Liver (tissue), 9 donors: Measurements from ENCODE around the gene DDX42. TPM values are rescaled to one million over a fixed set of nuclear protein-coding genes. Genes with fewer than 3 reads are reported as not detected.

ENCODE experiments used
- DNase-seq: peaks from one replicate; pipeline ENCODE4 v3.0.0-alpha.2; 2017; ENCODE audit warnings: low spot score
- H3K27ac ChIP-seq, 2 donors: one replicate each; pipeline ENCODE4 v1.7.0; 2013; ENCODE audit warnings: inconsistent platforms in 2 of 2, low read length in 2 of 2, control low read depth in 1 of 2, low read depth in 1 of 2, mild to moderate bottlenecking in 1 of 2
- H3K27me3 ChIP-seq, 4 donors: one replicate each; pipeline versions ENCODE4 v1.6.1 to v1.7.0; 2013; ENCODE audit warnings: low read length in 3 of 4, inconsistent platforms in 1 of 4, mild to moderate bottlenecking in 1 of 4, moderate library complexity in 1 of 4; ENCODE audit not compliant: control insufficient read depth in 4 of 4, insufficient read depth in 4 of 4
- H3K36me3 ChIP-seq, 4 donors: one replicate each; pipeline versions ENCODE4 v1.6.1 to v1.7.0; 2013; ENCODE audit warnings: low read length in 3 of 4, mild to moderate bottlenecking in 3 of 4, low read depth in 1 of 4, moderate library complexity in 1 of 4; ENCODE audit not compliant: control insufficient read depth in 4 of 4, insufficient read depth in 3 of 4
- H3K4me1 ChIP-seq, 4 donors: one replicate each; pipeline versions ENCODE4 v1.6.1 to v1.7.0; 2013; ENCODE audit warnings: low read length in 3 of 4, mild to moderate bottlenecking in 3 of 4, moderate library complexity in 1 of 4; ENCODE audit not compliant: control insufficient read depth in 4 of 4, insufficient read depth in 4 of 4
- H3K4me3 ChIP-seq, 3 donors: one replicate each; pipeline versions ENCODE4 v1.6.1 to v1.7.0; 2013; ENCODE audit warnings: low read length in 3 of 3, control low read depth in 1 of 3, low read depth in 1 of 3, mild to moderate bottlenecking in 1 of 3
- H3K9ac ChIP-seq, 2 donors: one replicate each; pipeline ENCODE4 v1.7.0; 2013; ENCODE audit warnings: low read length in 2 of 2, mild to moderate bottlenecking in 2 of 2, moderate library complexity in 2 of 2, control low read depth in 1 of 2, low read depth in 1 of 2
- H3K9me3 ChIP-seq, 4 donors: one replicate each; pipeline versions ENCODE4 v1.6.1 to v1.7.0; 2013; ENCODE audit warnings: low read length in 3 of 4; ENCODE audit not compliant: control insufficient read depth in 4 of 4
- ATF3 ChIP-seq: IDR thresholded peaks from 2 replicates; pipeline ENCODE4 v1.6.1; 2016; ENCODE audit warnings: antibody characterized with exemption
- EGR1 ChIP-seq, 2 donors: IDR thresholded peaks; 2 replicates each; pipeline ENCODE4 v1.6.1; 2016 to 2018; ENCODE audit warnings: antibody characterized with exemption in 2 of 2, low read depth in 2 of 2
- FOXA2 ChIP-seq: IDR thresholded peaks from 2 replicates; pipeline ENCODE4 v1.6.1; 2016; ENCODE audit warnings: antibody characterized with exemption
- GABPA ChIP-seq, 2 donors: IDR thresholded peaks in 1 of 2; conservative IDR thresholded peaks in 1 of 2; 2 replicates each; pipeline ENCODE4 v1.6.1; 2016; ENCODE audit warnings: antibody characterized with exemption in 2 of 2, mild to moderate bottlenecking in 1 of 2, moderate library complexity in 1 of 2
- HNF4A ChIP-seq, 2 donors: conservative IDR thresholded peaks; 2 replicates each; pipeline ENCODE4 v1.6.1; 2016; ENCODE audit warnings: antibody characterized with exemption in 2 of 2, mild to moderate bottlenecking in 2 of 2
- HNF4G ChIP-seq: IDR thresholded peaks from 2 replicates; pipeline ENCODE4 v1.6.1; 2016; ENCODE audit warnings: antibody characterized with exemption
- JUND ChIP-seq, 2 donors: IDR thresholded peaks; 2 replicates each; pipeline ENCODE4 v1.6.1; 2016; ENCODE audit warnings: antibody characterized with exemption in 2 of 2
- NR2F2 ChIP-seq: IDR thresholded peaks from 2 replicates; pipeline ENCODE4 v1.6.1; 2016; ENCODE audit warnings: antibody characterized with exemption
- RAD21 ChIP-seq, 2 donors: IDR thresholded peaks; 2 replicates each; pipeline ENCODE4 v1.6.1; 2016; ENCODE audit warnings: antibody characterized with exemption in 2 of 2, mild to moderate bottlenecking in 2 of 2
- RXRA ChIP-seq, 2 donors: IDR thresholded peaks; 2 replicates each; pipeline ENCODE4 v1.6.1; 2017 to 2018; ENCODE audit warnings: antibody characterized with exemption in 2 of 2, mild to moderate bottlenecking in 1 of 2
- ZBTB33 ChIP-seq: IDR thresholded peaks from 2 replicates; pipeline ENCODE4 v1.6.1; 2016; ENCODE audit warnings: antibody characterized with exemption
- WGBS: extraction: QIAGEN DNeasy Blood & Tissue Kit; methylation state at CpG from one replicate; pipeline ENCODE4 v1.1.7; 2013; 5-methylcytosine and 5-hydroxymethylcytosine counted together
- polyA plus RNA-seq, 2 donors: library from polyadenylated mRNA; stranded (reverse) in 1 of 2; unstranded in 1 of 2; fragments of 200-250 nt in 1 of 2; fragments of >200 nt in 1 of 2; fragmentation: Nextera tagmentation in 1 of 2; extraction: Ambion mirVana in 1 of 2; gene quantifications; one replicate each; pipeline versions ENCODE4 v1.2.1 to v1.2.3, GENCODE V29; 2013 to 2015
- total RNA-seq, 2 donors: library from RNA; depleted of rRNA; stranded (reverse); fragments of >200 nt; gene quantifications; one replicate each; pipeline ENCODE4 v1.2.3, GENCODE V29; 2014
- TF ChIP-seq, protein P1 (sequence below): IDR thresholded peaks from 2 replicates; pipeline ENCODE4 v1.6.1; 2016; ENCODE audit warnings: antibody characterized with exemption
- TF ChIP-seq, protein P2 (sequence below): fragments of 150-350 bp; IDR thresholded peaks from 2 replicates; pipeline ENCODE4 v1.5.1; 2017; ENCODE audit warnings: improper control_type of control experiment, low read depth, low read length; ENCODE audit not compliant: missing input control
- TF ChIP-seq, protein P3 (sequence below): IDR thresholded peaks from 2 replicates; pipeline ENCODE4 v1.6.1; 2016; ENCODE audit warnings: antibody characterized with exemption, mild to moderate bottlenecking
- donor health status: healthy.
- donor health status: healthy.
- donor health status: healthy.
- donor health status: healthy.
- donor health status: healthy.

DDX42 gene
- total and polyA plus RNA-seq, 4 donors: 15.0 to 64.2 (median 29.9) TPM

DNA sequence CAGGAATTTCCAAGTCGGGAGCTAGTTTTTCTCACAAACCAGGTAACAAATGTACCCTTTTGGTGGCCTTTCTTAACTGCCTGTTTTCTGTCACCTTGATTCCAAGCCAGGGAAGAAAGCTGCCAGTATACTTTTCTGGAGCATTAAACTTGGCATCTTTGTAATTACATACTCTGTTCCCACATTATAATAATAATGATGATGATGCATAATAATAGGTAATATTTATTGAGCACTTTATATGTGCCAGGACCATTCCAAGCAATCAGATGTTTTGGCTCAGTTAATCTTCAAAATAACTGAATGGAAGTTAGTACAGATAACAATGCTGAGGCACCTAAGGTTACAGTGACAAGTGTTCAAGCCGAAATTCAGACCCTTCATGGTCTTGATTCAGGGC lies 42.2 kb downstream of the DDX42 start:
- TF ChIP-seq, protein P1, sequence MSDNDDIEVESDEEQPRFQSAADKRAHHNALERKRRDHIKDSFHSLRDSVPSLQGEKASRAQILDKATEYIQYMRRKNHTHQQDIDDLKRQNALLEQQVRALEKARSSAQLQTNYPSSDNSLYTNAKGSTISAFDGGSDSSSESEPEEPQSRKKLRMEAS: no peak
- TF ChIP-seq ATF3 (no peak), FOXA2 (no peak), JUND (IDR thresholded peaks at IDR 0.05) (no peak), HNF4A (conservative IDR thresholded peaks at IDR 0.05) (no peak)
- TF ChIP-seq, protein P2, sequence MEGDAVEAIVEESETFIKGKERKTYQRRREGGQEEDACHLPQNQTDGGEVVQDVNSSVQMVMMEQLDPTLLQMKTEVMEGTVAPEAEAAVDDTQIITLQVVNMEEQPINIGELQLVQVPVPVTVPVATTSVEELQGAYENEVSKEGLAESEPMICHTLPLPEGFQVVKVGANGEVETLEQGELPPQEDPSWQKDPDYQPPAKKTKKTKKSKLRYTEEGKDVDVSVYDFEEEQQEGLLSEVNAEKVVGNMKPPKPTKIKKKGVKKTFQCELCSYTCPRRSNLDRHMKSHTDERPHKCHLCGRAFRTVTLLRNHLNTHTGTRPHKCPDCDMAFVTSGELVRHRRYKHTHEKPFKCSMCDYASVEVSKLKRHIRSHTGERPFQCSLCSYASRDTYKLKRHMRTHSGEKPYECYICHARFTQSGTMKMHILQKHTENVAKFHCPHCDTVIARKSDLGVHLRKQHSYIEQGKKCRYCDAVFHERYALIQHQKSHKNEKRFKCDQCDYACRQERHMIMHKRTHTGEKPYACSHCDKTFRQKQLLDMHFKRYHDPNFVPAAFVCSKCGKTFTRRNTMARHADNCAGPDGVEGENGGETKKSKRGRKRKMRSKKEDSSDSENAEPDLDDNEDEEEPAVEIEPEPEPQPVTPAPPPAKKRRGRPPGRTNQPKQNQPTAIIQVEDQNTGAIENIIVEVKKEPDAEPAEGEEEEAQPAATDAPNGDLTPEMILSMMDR: no peak
- H3K4me1 ChIP-seq: peaks cover 0 to 15% (median 13%) of the 10 kb centered on the region in 4 donors
- no peak overlapping the region for H3K4me3 ChIP-seq
- no peak overlapping the region for H3K9ac ChIP-seq
- no peak for DNase-seq
- 91% methylated on average over 2 of the region's 2 CpGs for WGBS
- H3K36me3 ChIP-seq: peaks cover 24 to 91% (median 82%) of the 10 kb centered on the region in 4 donors
- H3K9me3 ChIP-seq: no peaks in the 10 kb centered on the region
- H3K27me3 ChIP-seq: no peaks in the 10 kb centered on the region
- H3K27ac ChIP-seq: no peak overlapping the region

DNA sequence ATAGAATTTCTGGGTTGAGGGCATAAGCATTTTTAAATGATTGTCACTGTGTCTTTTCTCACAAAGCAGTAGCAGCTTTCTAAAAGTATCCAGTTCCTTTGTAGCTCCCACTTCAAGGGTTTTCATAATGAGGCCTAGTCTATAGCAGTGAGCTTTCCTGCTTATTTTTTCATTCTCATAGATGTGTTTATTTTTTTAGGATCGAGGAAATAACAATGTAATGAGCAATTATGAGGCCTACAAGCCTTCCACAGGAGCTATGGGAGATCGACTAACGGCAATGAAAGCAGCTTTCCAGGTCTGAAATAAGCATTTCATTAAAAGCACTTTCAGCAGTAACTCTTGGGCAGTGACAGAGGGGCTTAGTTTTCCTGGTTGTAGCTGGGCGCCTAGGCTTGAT lies 42.7 kb downstream of the DDX42 start:
- no peak for DNase-seq
- TF ChIP-seq, protein P2: no peak
- TF ChIP-seq, protein P1: no peak
- TF ChIP-seq RAD21 (IDR thresholded peaks at IDR 0.05) (no peak), HNF4G (no peak), NR2F2 (no peak), GABPA (IDR thresholded peaks at IDR 0.05 in 1 of 2, conservative IDR thresholded peaks at IDR 0.05 in 1 of 2) (no peak), ZBTB33 (no peak), RXRA (IDR thresholded peaks at IDR 0.05) (no peak), HNF4A (conservative IDR thresholded peaks at IDR 0.05) (no peak), JUND (IDR thresholded peaks at IDR 0.05) (no peak), EGR1 (IDR thresholded peaks at IDR 0.05; ENCODE audit: low read depth in 2 of 2) (no peak), ATF3 (no peak)
- TF ChIP-seq, protein P3, sequence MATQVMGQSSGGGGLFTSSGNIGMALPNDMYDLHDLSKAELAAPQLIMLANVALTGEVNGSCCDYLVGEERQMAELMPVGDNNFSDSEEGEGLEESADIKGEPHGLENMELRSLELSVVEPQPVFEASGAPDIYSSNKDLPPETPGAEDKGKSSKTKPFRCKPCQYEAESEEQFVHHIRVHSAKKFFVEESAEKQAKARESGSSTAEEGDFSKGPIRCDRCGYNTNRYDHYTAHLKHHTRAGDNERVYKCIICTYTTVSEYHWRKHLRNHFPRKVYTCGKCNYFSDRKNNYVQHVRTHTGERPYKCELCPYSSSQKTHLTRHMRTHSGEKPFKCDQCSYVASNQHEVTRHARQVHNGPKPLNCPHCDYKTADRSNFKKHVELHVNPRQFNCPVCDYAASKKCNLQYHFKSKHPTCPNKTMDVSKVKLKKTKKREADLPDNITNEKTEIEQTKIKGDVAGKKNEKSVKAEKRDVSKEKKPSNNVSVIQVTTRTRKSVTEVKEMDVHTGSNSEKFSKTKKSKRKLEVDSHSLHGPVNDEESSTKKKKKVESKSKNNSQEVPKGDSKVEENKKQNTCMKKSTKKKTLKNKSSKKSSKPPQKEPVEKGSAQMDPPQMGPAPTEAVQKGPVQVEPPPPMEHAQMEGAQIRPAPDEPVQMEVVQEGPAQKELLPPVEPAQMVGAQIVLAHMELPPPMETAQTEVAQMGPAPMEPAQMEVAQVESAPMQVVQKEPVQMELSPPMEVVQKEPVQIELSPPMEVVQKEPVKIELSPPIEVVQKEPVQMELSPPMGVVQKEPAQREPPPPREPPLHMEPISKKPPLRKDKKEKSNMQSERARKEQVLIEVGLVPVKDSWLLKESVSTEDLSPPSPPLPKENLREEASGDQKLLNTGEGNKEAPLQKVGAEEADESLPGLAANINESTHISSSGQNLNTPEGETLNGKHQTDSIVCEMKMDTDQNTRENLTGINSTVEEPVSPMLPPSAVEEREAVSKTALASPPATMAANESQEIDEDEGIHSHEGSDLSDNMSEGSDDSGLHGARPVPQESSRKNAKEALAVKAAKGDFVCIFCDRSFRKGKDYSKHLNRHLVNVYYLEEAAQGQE: no peak
- no peaks in the 10 kb centered on the region for H3K27me3 ChIP-seq
- H3K27ac ChIP-seq: no peak overlapping the region
- H3K4me1 ChIP-seq: peaks cover 0 to 15% (median 13%) of the 10 kb centered on the region in 4 donors
- H3K4me3 ChIP-seq: no peak overlapping the region
- peaks cover 24 to 91% (median 82%) of the 10 kb centered on the region in 4 donors for H3K36me3 ChIP-seq
- no peak overlapping the region for H3K9ac ChIP-seq
- H3K9me3 ChIP-seq: no peaks in the 10 kb centered on the region
- 91% methylated on average over 4 of the region's 4 CpGs for WGBS
